Regular cardiac myocyte (primary cell): ENCODE data around the gene FDXACB1. TPM values are rescaled to one million over a fixed set of nuclear protein-coding genes. Genes with fewer than 3 reads are reported as not detected.

Experiments
- total RNA-seq: library from RNA; depleted of rRNA; stranded (reverse); fragments of >200 nt; gene quantifications from 2 replicates; pipeline ENCODE4 v1.2.3, GENCODE V29; 2014

The FDXACB1 gene
- total RNA-seq = 2.0 and 5.2 TPM in 2 replicates

GRCh38 chr11:111878849-111879636 is at the start of gene FDXACB1, which contains the start of gene CFAP68:
TSS of gene FDXACB1 (minus strand) at chr11:111879165. CDS start at chr11:111879132, 33 bp downstream.
TSS of gene CFAP68 (plus strand) at chr11:111879541. CDS start at chr11:111879561, 20 bp downstream.

GRCh38 chr11:111918390-111919256 is 39.7 kb upstream of the FDXACB1 start, which contains the start of gene C11orf52:
TSS of gene C11orf52 (plus strand) at chr11:111918913. CDS start at chr11:111918973, 60 bp downstream.

GRCh38 chr11:111912535-111912934 is 33.6 kb upstream of the FDXACB1 start, which contains the start of gene HSPB2:
TSS of gene HSPB2 (plus strand) at chr11:111912734. CDS start at chr11:111912830, 96 bp downstream.

DNA sequence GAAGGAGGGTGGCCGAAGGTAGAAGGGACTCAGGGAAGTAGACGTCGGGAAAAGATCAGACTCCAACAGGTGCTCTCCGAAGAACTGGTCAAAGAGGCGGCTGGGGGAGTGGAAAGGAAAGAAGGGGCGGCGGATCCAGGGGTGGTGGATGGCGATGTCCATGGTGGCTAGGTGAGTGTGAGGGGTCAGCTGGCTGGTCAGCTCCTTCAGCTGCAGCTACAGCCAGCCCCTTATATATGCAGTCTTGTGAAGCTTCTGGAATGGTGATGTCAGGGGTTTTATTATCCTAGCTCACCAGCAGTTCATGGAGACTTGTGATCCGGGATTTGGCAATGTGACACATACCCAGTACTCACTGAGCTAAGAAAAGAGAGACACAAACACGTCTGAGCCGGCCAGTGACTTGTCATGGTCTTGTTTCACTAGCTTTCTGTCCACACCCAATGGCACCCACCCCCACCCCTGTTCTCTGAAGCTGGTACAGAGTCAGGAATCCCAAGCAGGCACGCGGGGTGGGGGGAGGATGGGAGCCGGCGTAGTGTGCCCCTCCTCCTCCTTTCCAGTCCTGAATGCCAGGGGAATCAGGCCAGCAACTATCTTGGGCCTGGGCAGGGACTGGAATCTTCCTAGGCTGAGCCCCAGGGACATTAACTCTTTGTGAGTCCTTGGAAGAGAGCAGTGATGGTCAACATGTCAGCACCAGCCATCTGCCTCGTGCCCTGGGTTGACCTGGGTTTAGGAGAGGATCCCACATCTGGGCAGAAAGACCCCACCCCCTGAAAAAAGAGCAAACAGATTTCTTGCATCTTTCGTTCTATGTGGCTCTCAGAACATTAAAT is 32.8 kb upstream of the FDXACB1 start, which contains the start of gene CRYAB:
TSS of gene CRYAB (minus strand) at position 208 of the 839 bp plus-strand sequence. CDS start at position 162, 46 bp downstream.

DNA sequence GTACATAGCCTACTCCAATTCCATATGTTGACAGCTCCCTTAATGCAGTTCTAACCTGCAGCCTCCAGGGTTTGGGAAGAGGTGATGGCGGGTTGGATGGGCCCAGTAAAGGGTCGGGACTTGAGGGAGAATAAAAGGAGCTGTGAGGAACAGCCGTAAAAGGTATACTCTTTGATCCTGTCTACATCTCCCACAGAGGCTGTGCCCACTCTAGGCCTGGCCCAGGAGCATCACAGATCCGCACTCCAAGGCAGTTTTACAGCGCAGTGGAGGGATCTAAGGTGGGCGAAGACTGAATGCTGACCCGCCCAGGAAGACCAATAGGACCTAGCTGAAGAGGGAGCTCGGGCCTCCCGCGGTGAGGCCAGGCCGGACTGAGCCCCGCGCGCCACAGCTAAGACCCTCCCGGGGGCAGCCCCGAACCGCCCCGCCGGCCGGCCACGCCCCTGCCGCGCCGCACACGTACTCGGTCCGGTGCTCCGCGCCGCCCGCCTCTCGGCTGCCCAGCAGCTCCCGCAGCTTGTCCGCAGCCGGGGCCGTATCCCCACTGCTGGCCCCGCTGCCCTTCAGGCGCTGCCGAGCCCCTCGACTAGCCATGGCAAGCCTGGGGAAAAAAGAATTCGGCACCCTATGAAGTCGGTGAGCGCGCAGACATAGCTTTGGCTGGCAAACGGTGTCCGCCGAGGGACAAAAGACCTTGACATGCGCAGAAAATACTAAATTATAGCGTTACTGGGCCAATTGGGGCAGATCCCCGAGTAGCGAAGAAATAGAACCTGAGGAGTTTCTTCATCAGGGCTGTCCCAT is 7.9 kb downstream of the FDXACB1 start, which contains the start of gene ALG9:
TSS of gene ALG9 (minus strand) at position 696 of the 807 bp plus-strand sequence. CDS start at position 597, 99 bp downstream.

Other genes starting within 250 kb of the FDXACB1 start
- gene PPP2R1B, start 112.8 kb downstream of the FDXACB1 start, total RNA-seq = 44.3 and 50.2 TPM in 2 replicates
- gene ALG9, start 7.6 kb downstream of the FDXACB1 start, total RNA-seq = 37.5 and 45.1 TPM in 2 replicates
- 7.3 and 7.9 TPM in 2 replicates for gene CFAP68, start 376 bp upstream of the FDXACB1 start, total RNA-seq
- 41.2 and 44.7 TPM in 2 replicates for gene CRYAB, start 32.6 kb upstream of the FDXACB1 start, total RNA-seq
- 0.28 and 0.77 TPM in 2 replicates for gene HSPB2, start 33.6 kb upstream of the FDXACB1 start, total RNA-seq
- 0.38 and 1.4 TPM in 2 replicates for gene C11orf52, start 39.7 kb upstream of the FDXACB1 start, total RNA-seq
- 12.5 and 22.3 TPM in 2 replicates for gene DIXDC1, start 58.2 kb upstream of the FDXACB1 start, total RNA-seq
- 33.0 and 52.1 TPM in 2 replicates for gene DLAT, start 146.2 kb upstream of the FDXACB1 start, total RNA-seq
- gene PIH1D2, start 194.9 kb upstream of the FDXACB1 start, total RNA-seq = 1.4 and 1.9 TPM in 2 replicates
- gene NKAPD1, start 195.1 kb upstream of the FDXACB1 start, total RNA-seq = 21.1 and 27.9 TPM in 2 replicates
- 42.0 and 80.5 TPM in 2 replicates for gene TIMM8B, start 207.6 kb upstream of the FDXACB1 start, total RNA-seq
- gene SDHD, start 207.7 kb upstream of the FDXACB1 start, total RNA-seq = 158 and 183 TPM in 2 replicates